Endothelial cell of umbilical vein (primary cell): ENCODE measurements around the gene KCNG1. TPM values are rescaled to one million over a fixed set of nuclear protein-coding genes. Genes with fewer than 3 reads are reported as not detected.
A peak's percentile ranks its signal among the peaks of the same experiment; 100 is the strongest.

Source experiments
- BruUV-seq: library from RNA; stranded (reverse); fragments of 400-500 nt; replicated peaks from 2 replicates; lab custom pipeline; 2021; lab: Mats Ljungman, UMichigan
- CTCF ChIA-PET: fragments of 300-600, 350-600 bp; sonication (Branson Sonifier 250); formaldehyde crosslinking; loops from one replicate; lab custom pipeline; 2021; ENCODE audit warnings: antibody characterized with exemption, inconsistent platforms; lab: Charles Lee
- POLR2A ChIA-PET: fragments of 300-600, 350-600 bp; sonication (Branson Sonifier 250); formaldehyde crosslinking; loops from one replicate; lab custom pipeline; 2021; ENCODE audit warnings: antibody characterized with exemption, inconsistent platforms; lab: Charles Lee
- DNase-seq: peaks from one replicate; pipeline ENCODE4 v3.0.0-alpha.2; 2011; ENCODE audit warnings: low read depth, low spot score
- FAIRE-seq: peaks from 2 replicates; lab custom pipeline; 2011; peaks lifted over from hg19 to GRCh38; lab: Jason Lieb, UNC
- H2AFZ ChIP-seq: 2 replicates; pipeline ENCODE4 v1.6.0; 2012; ENCODE audit warnings: low read depth, low read length, control low read depth, inconsistent platforms
- H3K27ac ChIP-seq: 2 replicates; pipeline ENCODE4 v1.5.1; 2011; ENCODE audit warnings: low read depth, mild to moderate bottlenecking, control low read depth, low read length, moderate library complexity; ENCODE audit not compliant: insufficient read depth
- H3K27me3 ChIP-seq, 2 experiments: 2 replicates each; pipeline versions ENCODE4 v1.6.0 to v1.6.1; 2011; ENCODE audit warnings: low read length in 2 of 2, mixed read lengths in 1 of 2; ENCODE audit not compliant: control insufficient read depth in 2 of 2, insufficient read depth in 2 of 2
- H3K36me3 ChIP-seq, 2 experiments: 2 replicates in 1 of 2; 3 replicates in 1 of 2; pipeline ENCODE4 v1.5.1; 2011; ENCODE audit warnings: low read length in 2 of 2, mild to moderate bottlenecking in 1 of 2, moderate library complexity in 1 of 2; ENCODE audit not compliant: control insufficient read depth in 2 of 2, insufficient read depth in 2 of 2; ENCODE audit errors: extremely low read depth in 1 of 2
- H3K4me1 ChIP-seq: 3 replicates; pipeline ENCODE4 v1.5.1; 2011; ENCODE audit warnings: mild to moderate bottlenecking, low read length; ENCODE audit not compliant: control insufficient read depth, insufficient read depth; ENCODE audit errors: extremely low read depth
- H3K4me2 ChIP-seq: 2 replicates; pipeline ENCODE4 v1.6.1; 2011; ENCODE audit warnings: low read length, control low read depth, mixed read lengths; ENCODE audit not compliant: insufficient read depth
- H3K4me3 ChIP-seq, 3 experiments: fragments of 200-600 bp in 1 of 3; sonication (generic), shearing (Covaris generic) in 1 of 3; replicated peaks in 1 of 3; 2 replicates each; pipeline ENCODE4 v1.5.1; 2011 to 2016; ENCODE audit warnings: control low read depth in 3 of 3, low read length in 3 of 3, mild to moderate bottlenecking in 2 of 3, inconsistent platforms in 1 of 3, low read depth in 1 of 3, moderate library complexity in 1 of 3; ENCODE audit not compliant: insufficient read depth in 1 of 3
- H3K79me2 ChIP-seq: 2 replicates; pipeline ENCODE4 v1.6.0; 2012; ENCODE audit warnings: low read length, inconsistent platforms; ENCODE audit not compliant: control insufficient read depth, insufficient read depth
- H3K9ac ChIP-seq: replicated peaks from 2 replicates; pipeline ENCODE3; 2011; ENCODE audit warnings: low read length, control low read depth; ENCODE audit not compliant: insufficient read depth; ENCODE audit errors: extremely low read depth
- H3K9me1 ChIP-seq: replicated peaks from 3 replicates; pipeline ENCODE4 v1.6.0; 2011; ENCODE audit warnings: mild to moderate bottlenecking, low read length; ENCODE audit not compliant: control insufficient read depth, insufficient read depth; ENCODE audit errors: extremely low read depth
- H3K9me3 ChIP-seq: replicated peaks from 2 replicates; pipeline ENCODE4 v1.5.1; 2012; ENCODE audit warnings: low read length, inconsistent platforms; ENCODE audit not compliant: control insufficient read depth, insufficient read depth
- H4K20me1 ChIP-seq: replicated peaks from 2 replicates; pipeline ENCODE3; 2011; ENCODE audit warnings: mild to moderate bottlenecking, low read length; ENCODE audit not compliant: control insufficient read depth, insufficient read depth; ENCODE audit errors: extremely low read depth
- EZH2 ChIP-seq: IDR thresholded peaks from 2 replicates; pipeline ENCODE4 v1.6.1; 2012; ENCODE audit warnings: borderline replicate concordance, low read depth, mild to moderate bottlenecking, moderate library complexity, low read length, inconsistent platforms; ENCODE audit not compliant: severe bottlenecking
- FOS ChIP-seq: IDR thresholded peaks from 2 replicates; pipeline ENCODE4 v1.6.1; 2011; ENCODE audit warnings: mild to moderate bottlenecking, low read length, moderate library complexity, borderline replicate concordance; ENCODE audit not compliant: insufficient read depth
- GATA2 ChIP-seq: IDR thresholded peaks from 2 replicates; pipeline ENCODE4 v1.7.0; 2011; ENCODE audit warnings: low read depth, mild to moderate bottlenecking, moderate library complexity, mixed read lengths, low read length; ENCODE audit not compliant: insufficient read length, insufficient read depth
- JUN ChIP-seq: IDR thresholded peaks from 2 replicates; pipeline ENCODE4 v1.6.1; 2011; ENCODE audit warnings: borderline replicate concordance, low read depth; ENCODE audit not compliant: insufficient read length, insufficient read depth
- MAX ChIP-seq: IDR thresholded peaks from 2 replicates; pipeline ENCODE4 v1.6.1; 2011; ENCODE audit not compliant: insufficient read depth, insufficient read length
- MYC ChIP-seq: IDR thresholded peaks from one replicate; pipeline ENCODE4 v1.6.1; 2011; ENCODE audit warnings: mild to moderate bottlenecking, low read depth, low read length
- POLR2A ChIP-seq: IDR thresholded peaks from 2 replicates; pipeline ENCODE4 v1.6.1; 2012; ENCODE audit warnings: low read depth, mild to moderate bottlenecking, control low read depth, low read length
- POLR2AphosphoS5 ChIP-seq: IDR thresholded peaks from 2 replicates; pipeline ENCODE4 v1.6.1; 2012; ENCODE audit warnings: low read depth, mild to moderate bottlenecking, control low read depth, low read length, moderate library complexity; ENCODE audit not compliant: insufficient read depth
- dilution Hi-C: fragments of 300-500 bp; cut with MboI; formaldehyde crosslinking; loops from one replicate; pipeline ENCODE4 v1.15.0; 2019; ENCODE audit warnings: low sequenced_read_pairs; ENCODE audit not compliant: extremely low pct_ligation_motif_present
- intact Hi-C: fragments of 100-400 bp; cut with micrococcal nuclease; formaldehyde crosslinking; loops from one replicate; pipeline ENCODE4 v1.10.0; 2022
- polyA plus RNA-seq, 4 experiments: library from polyadenylated mRNA; depleted of rRNA in 3 of 4; stranded (reverse) in 3 of 4; unstranded in 1 of 4; fragments of >200 nt; gene quantifications; 2 replicates each; pipeline versions ENCODE4 v1.2.1 to v1.2.3, GENCODE V29; 2011 to 2012; ENCODE audit warnings: missing spikeins in 1 of 4
- total RNA-seq: library from RNA; stranded (reverse); gene quantifications from 2 replicates; pipeline ENCODE4 v1.2.3, GENCODE V29; 2021
- TF ChIP-seq, protein P1 (sequence below), 2 donors: IDR thresholded peaks; 1 replicate in 1 of 2; 2 replicates in 1 of 2; pipeline ENCODE4 v1.5.1; 2011; ENCODE audit warnings: low read length in 2 of 2, mild to moderate bottlenecking in 2 of 2, moderate library complexity in 2 of 2, control low read depth in 1 of 2, inconsistent platforms in 1 of 2, low read depth in 1 of 2; ENCODE audit not compliant: insufficient read depth in 1 of 2; ENCODE audit errors: extremely low read depth in 1 of 2

The KCNG1 gene
- total and polyA plus RNA-seq, 2 donors (not counting 3 experiments of a cell fraction or from before 2014, with no cell fraction given) = 0.22 to 1.1 TPM

GRCh38 chr20:50996901-50997865 lies 25.7 kb downstream of the KCNG1 start:
- Histone ChIP-seq H4K20me1 (no peaks in the 10 kb centered on the region), H3K27me3 (peaks cover 6% of the 10 kb centered on the region in 2 experiments), H3K79me2 (no peaks in the 10 kb centered on the region), H3K9ac (no peak overlapping the region), H3K36me3 (no peaks in the 10 kb centered on the region), H3K27ac (no peak overlapping the region), H3K4me1 (no peaks in the 10 kb centered on the region), H3K9me3 (no peaks in the 10 kb centered on the region), H3K4me3 (no peak overlapping the region), H3K9me1 (no peaks in the 10 kb centered on the region), H3K4me2 (no peak overlapping the region), H2AFZ (no peak overlapping the region)
- ChIA-PET POLR2A (no interaction called here), CTCF (interaction anchor here (0.6 to 2.6 kb wide), 9 partner anchors 8 to 310 kb away, joined by 3 to 16 read pairs (median 5); no protein-coding TSS in a partner anchor)
- BruUV-seq = no TSS peak
- dilution Hi-C loops (no loop called here), intact Hi-C loops (no loop called here)
- FAIRE-seq (peak; percentile 15), DNase-seq (no peak)
- TF ChIP-seq FOS = peak; percentile 10
- no peak for TF ChIP-seq POLR2AphosphoS5

GRCh38 chr20:50995506-50995905 lies 27.4 kb downstream of the KCNG1 start:
- Histone ChIP-seq H4K20me1 (no peaks in the 10 kb centered on the region), H3K9ac (no peak overlapping the region), H3K27ac (no peak overlapping the region), H3K79me2 (no peaks in the 10 kb centered on the region), H3K27me3 (peaks cover 4 to 6% of the 10 kb centered on the region in 2 experiments), H3K9me1 (no peaks in the 10 kb centered on the region), H3K9me3 (no peaks in the 10 kb centered on the region), H3K4me1 (no peaks in the 10 kb centered on the region), H3K4me2 (no peak overlapping the region), H2AFZ (no peak overlapping the region), H3K36me3 (no peaks in the 10 kb centered on the region), H3K4me3 (no peak overlapping the region)
- TF ChIP-seq, protein P1, sequence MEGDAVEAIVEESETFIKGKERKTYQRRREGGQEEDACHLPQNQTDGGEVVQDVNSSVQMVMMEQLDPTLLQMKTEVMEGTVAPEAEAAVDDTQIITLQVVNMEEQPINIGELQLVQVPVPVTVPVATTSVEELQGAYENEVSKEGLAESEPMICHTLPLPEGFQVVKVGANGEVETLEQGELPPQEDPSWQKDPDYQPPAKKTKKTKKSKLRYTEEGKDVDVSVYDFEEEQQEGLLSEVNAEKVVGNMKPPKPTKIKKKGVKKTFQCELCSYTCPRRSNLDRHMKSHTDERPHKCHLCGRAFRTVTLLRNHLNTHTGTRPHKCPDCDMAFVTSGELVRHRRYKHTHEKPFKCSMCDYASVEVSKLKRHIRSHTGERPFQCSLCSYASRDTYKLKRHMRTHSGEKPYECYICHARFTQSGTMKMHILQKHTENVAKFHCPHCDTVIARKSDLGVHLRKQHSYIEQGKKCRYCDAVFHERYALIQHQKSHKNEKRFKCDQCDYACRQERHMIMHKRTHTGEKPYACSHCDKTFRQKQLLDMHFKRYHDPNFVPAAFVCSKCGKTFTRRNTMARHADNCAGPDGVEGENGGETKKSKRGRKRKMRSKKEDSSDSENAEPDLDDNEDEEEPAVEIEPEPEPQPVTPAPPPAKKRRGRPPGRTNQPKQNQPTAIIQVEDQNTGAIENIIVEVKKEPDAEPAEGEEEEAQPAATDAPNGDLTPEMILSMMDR (IDR thresholded peaks at IDR 0.05; ENCODE audit: extremely low read depth in 1 of 2, insufficient read depth in 1 of 2, low read depth in 1 of 2, low read length in 2 of 2) = no peak
- TF ChIP-seq POLR2A = no peak
- no peak for TF ChIP-seq FOS
- TF ChIP-seq EZH2 = no peak
- TF ChIP-seq GATA2 = no peak
- TF ChIP-seq POLR2AphosphoS5 = no peak
- TF ChIP-seq MYC = no peak
- TF ChIP-seq MAX = no peak
- no peak for TF ChIP-seq JUN
- dilution Hi-C loops (no loop called here), intact Hi-C loops (no loop called here)
- POLR2A ChIA-PET = no interaction called here
- CTCF ChIA-PET = interaction anchor here (1.0 to 2.6 kb wide), 5 partner anchors 8 to 312 kb away, joined by 3 to 11 read pairs (median 4); no protein-coding TSS in a partner anchor
- no peak for FAIRE-seq
- no peak for DNase-seq
- BruUV-seq = no TSS peak
